OCI-LY3 (cell line): Measurements from ENCODE around the gene OPN4.

Source experiments
- CTCF ChIP-seq: fragments of 200-600, 300-600 bp; sonication (generic); IDR thresholded peaks from 2 replicates; pipeline ENCODE4 v1.5.1; 2014; ENCODE audit warnings: antibody characterized with exemption, low read length, low read depth
- EZH2phosphoT487 ChIP-seq: fragments of 200-600 bp; shearing (Covaris generic); IDR thresholded peaks from 2 replicates; pipeline ENCODE4 v1.6.1; 2018; ENCODE audit warnings: antibody characterized with exemption, mixed run types, low read depth

GRCh38 chr10:86653379-86653778 is 968 bp upstream of the OPN4 start:
- no peak for TF ChIP-seq CTCF
- TF ChIP-seq EZH2phosphoT487: no peak
